Measurements from ENCODE around the gene SCUBE3. TPM values are rescaled to one million over a fixed set of nuclear protein-coding genes. Genes with fewer than 3 reads are reported as not detected.
A peak's percentile ranks its signal among the peaks of the same experiment; 100 is the strongest.

SCUBE3 gene
- total RNA-seq, 1 donor from 2014 or later = 1.8 TPM

- no peak for DNase-seq (ENCODE audit: low read depth)
- no peaks in the 10 kb centered on the region for H3K36me3 ChIP-seq (ENCODE audit: control insufficient read depth, insufficient read depth, low read length)
Measured at GRCh38 chr6:35183281-35183680, 30.5 kb upstream of the SCUBE3 start.

GRCh38 chr6:35183935-35184334 is 29.8 kb upstream of the SCUBE3 start:
- DNase-seq (ENCODE audit: low read depth) = no peak
- H3K4me3 ChIP-seq (ENCODE audit: low read depth, low read length) = no peak overlapping the region
- no peaks in the 10 kb centered on the region for H3K36me3 ChIP-seq (ENCODE audit: control insufficient read depth, insufficient read depth, low read length)
- H3K27me3 ChIP-seq (ENCODE audit: control insufficient read depth, insufficient read depth, low read length) = no peaks in the 10 kb centered on the region
- TF ChIP-seq, protein P1, sequence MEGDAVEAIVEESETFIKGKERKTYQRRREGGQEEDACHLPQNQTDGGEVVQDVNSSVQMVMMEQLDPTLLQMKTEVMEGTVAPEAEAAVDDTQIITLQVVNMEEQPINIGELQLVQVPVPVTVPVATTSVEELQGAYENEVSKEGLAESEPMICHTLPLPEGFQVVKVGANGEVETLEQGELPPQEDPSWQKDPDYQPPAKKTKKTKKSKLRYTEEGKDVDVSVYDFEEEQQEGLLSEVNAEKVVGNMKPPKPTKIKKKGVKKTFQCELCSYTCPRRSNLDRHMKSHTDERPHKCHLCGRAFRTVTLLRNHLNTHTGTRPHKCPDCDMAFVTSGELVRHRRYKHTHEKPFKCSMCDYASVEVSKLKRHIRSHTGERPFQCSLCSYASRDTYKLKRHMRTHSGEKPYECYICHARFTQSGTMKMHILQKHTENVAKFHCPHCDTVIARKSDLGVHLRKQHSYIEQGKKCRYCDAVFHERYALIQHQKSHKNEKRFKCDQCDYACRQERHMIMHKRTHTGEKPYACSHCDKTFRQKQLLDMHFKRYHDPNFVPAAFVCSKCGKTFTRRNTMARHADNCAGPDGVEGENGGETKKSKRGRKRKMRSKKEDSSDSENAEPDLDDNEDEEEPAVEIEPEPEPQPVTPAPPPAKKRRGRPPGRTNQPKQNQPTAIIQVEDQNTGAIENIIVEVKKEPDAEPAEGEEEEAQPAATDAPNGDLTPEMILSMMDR (IDR thresholded peaks at IDR 0.05; ENCODE audit: insufficient read depth, low read length, poor library complexity, severe bottlenecking) = no peak

More at GRCh38 chr6:35183281-35183680, 30.5 kb upstream of the SCUBE3 start:
- TF ChIP-seq, protein P1 (IDR thresholded peaks at IDR 0.05; ENCODE audit: insufficient read depth, low read length, poor library complexity, severe bottlenecking) = no peak
- no peaks in the 10 kb centered on the region for H3K27me3 ChIP-seq (ENCODE audit: control insufficient read depth, insufficient read depth, low read length)
- H3K4me3 ChIP-seq (ENCODE audit: low read depth, low read length) = no peak overlapping the region

DNA sequence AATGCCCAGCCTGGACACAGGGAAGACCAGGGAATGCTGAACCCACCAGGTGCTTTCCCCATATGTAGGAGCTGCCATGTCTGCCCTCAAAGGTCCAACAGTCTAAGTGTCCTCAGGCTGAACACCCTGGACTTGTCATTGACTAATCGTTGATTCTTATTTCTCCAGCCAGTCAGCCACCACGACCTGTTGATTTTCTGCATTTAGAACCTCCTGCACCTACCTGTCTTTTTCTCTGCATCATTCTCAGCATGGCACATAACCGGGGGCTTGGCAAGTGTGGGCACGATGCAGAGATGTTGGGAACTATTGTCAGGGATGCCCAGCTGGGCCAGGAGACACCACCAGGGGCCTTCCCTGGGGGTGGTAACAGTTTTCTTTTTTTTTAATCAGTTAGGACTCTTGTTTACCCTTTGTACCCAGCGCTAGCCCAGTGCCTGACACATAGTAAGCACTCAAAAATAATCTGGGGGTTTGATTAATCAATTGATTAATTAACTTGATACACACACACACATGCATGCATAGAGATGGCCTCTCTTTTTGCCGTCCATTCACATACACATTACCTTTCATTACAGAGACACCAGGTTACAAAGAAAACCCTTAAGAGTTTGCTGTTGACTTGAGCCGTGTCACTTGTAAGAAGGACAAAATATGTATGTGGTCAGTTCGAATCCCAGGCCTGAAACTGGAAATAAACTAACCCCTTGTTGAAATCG is 29.0 kb upstream of the SCUBE3 start:
- no peak for DNase-seq (ENCODE audit: low read depth)
- Histone ChIP-seq H3K27me3 (ENCODE audit: control insufficient read depth, insufficient read depth, low read length) (no peaks in the 10 kb centered on the region), H3K4me3 (ENCODE audit: low read depth, low read length) (no peak overlapping the region), H3K36me3 (ENCODE audit: control insufficient read depth, insufficient read depth, low read length) (no peaks in the 10 kb centered on the region)
- TF ChIP-seq, protein P1 (IDR thresholded peaks at IDR 0.05; ENCODE audit: insufficient read depth, low read length, poor library complexity, severe bottlenecking) = no peak

DNA sequence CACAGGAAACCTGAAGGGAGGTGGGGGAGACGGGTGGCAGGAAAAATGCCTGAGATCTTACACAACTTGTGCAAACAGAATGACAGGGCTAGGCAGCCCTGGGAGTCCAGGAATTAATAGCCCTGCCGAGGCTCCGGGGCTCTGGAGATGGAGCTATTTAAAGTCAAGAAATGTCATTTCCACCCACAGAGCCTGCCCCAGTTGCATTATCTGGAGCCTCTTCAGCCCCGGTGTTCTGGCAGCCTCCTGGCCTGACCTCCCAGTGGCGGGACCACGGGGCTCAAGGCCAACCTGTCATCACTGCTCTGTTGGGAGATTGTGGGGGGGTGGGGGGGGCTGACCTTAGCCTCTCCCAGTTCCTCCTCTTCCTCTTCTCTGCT is 28.5 kb upstream of the SCUBE3 start:
- TF ChIP-seq, protein P1 (IDR thresholded peaks at IDR 0.05; ENCODE audit: insufficient read depth, low read length, poor library complexity, severe bottlenecking) = no peak
- H3K27me3 ChIP-seq (ENCODE audit: control insufficient read depth, insufficient read depth, low read length) = no peaks in the 10 kb centered on the region
- peak; percentile 28 for DNase-seq (ENCODE audit: low read depth)
- no peaks in the 10 kb centered on the region for H3K36me3 ChIP-seq (ENCODE audit: control insufficient read depth, insufficient read depth, low read length)
- H3K4me3 ChIP-seq (ENCODE audit: low read depth, low read length) = no peak overlapping the region

DNA sequence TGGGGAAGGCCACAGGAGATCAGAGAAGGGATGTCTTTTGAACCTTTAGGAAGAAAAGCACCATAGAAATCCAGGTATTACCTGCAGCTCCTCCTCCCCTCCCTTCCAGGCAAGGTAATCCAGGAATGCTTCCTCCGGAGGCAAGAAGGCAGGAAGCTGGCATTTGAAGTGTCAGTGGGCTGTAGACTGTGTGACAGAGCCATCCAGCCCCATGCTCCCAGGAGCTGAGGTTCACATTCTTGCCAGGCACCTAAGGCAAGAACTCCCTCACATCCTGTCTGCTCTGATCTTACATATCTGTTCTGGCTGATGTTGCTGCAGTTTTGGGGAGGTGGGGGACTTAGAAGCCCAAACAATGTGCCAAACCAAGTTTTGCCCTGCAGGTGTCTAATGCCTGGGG is 27.8 kb upstream of the SCUBE3 start:
- Histone ChIP-seq H3K36me3 (ENCODE audit: control insufficient read depth, insufficient read depth, low read length) (no peaks in the 10 kb centered on the region), H3K4me3 (ENCODE audit: low read depth, low read length) (no peak overlapping the region), H3K27me3 (ENCODE audit: control insufficient read depth, insufficient read depth, low read length) (no peaks in the 10 kb centered on the region)
- DNase-seq (ENCODE audit: low read depth) = no peak
- TF ChIP-seq, protein P1 (IDR thresholded peaks at IDR 0.05; ENCODE audit: insufficient read depth, low read length, poor library complexity, severe bottlenecking) = no peak

DNA sequence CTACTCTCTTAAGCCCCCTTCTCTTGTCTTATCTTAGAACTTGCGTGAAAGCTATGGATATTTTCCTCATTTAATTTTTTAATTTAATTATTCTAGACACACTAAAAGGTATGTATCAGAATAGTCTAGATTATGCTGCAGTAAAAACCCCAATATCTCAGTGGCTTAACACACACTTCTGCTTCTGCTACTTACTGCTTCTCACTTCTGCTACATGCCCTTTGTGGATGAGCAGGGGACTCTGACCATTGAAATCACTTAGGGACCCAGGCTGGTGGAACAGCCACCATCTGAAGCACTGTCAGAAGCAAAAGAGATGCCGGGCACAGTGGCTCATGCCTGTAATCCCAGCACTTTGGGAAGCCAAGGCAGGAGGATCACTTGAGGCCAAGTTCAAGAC is 27.2 kb upstream of the SCUBE3 start:
- H3K4me3 ChIP-seq (ENCODE audit: low read depth, low read length) = no peak overlapping the region
- TF ChIP-seq, protein P1 (IDR thresholded peaks at IDR 0.05; ENCODE audit: insufficient read depth, low read length, poor library complexity, severe bottlenecking) = no peak
- H3K27me3 ChIP-seq (ENCODE audit: control insufficient read depth, insufficient read depth, low read length) = no peaks in the 10 kb centered on the region
- H3K36me3 ChIP-seq (ENCODE audit: control insufficient read depth, insufficient read depth, low read length) = no peaks in the 10 kb centered on the region
- no peak for DNase-seq (ENCODE audit: low read depth)
